IMR-90 (cell line): ENCODE measurements around the gene ZNF653. TPM values are rescaled to one million over a fixed set of nuclear protein-coding genes. Genes with fewer than 3 reads are reported as not detected.

Source experiments
- ATAC-seq: fragments of 200-7000 bp; cut with Tn5 transposase; 2 replicates; pipeline ENCODE4 v1.9.1; 2020; ENCODE audit warnings: low read depth, mild to moderate bottlenecking, moderate library complexity
- BruUV-seq: library from RNA; stranded (reverse); fragments of 400-500 nt; replicated peaks from 2 replicates; lab custom pipeline; 2021; lab: Mats Ljungman, UMichigan
- CTCF ChIA-PET: fragments of 300-600 bp; formaldehyde crosslinking; extraction: SDS; loops from one replicate; lab custom pipeline; 2021; ENCODE audit warnings: antibody characterized with exemption; lab: Yijun Ruan, JAX
- POLR2A ChIA-PET: fragments of 300-600 bp; sonication (Branson Sonifier 250); formaldehyde crosslinking; loops from one replicate; lab custom pipeline; 2022; ENCODE audit warnings: antibody characterized with exemption; ENCODE audit not compliant: unreplicated experiment; lab: Charles Lee
- DNase-seq: peaks from one replicate; pipeline ENCODE4 v3.0.0; 2013
- H2AFZ ChIP-seq: replicated peaks from 2 replicates; pipeline ENCODE3; 2013; ENCODE audit warnings: low read length, mild to moderate bottlenecking; ENCODE audit not compliant: poor library complexity
- H2AK5ac ChIP-seq: 2 replicates; pipeline ENCODE4 v1.6.1; 2013; ENCODE audit warnings: low read depth, low read length, inconsistent platforms
- H2AK9ac ChIP-seq: replicated peaks from 2 replicates; pipeline ENCODE3; 2013; ENCODE audit warnings: mild to moderate bottlenecking, low read depth, low read length, moderate library complexity; ENCODE audit not compliant: poor library complexity
- H2BK120ac ChIP-seq: 2 replicates; pipeline ENCODE4 v1.6.1; 2013; ENCODE audit warnings: low read depth, low read length, inconsistent platforms
- H2BK15ac ChIP-seq: 3 replicates; pipeline ENCODE4 v1.6.1; 2013; ENCODE audit warnings: low read depth, low read length, inconsistent platforms
- H2BK20ac ChIP-seq: 2 replicates; pipeline ENCODE4 v1.6.1; 2013; ENCODE audit warnings: low read depth, mild to moderate bottlenecking, inconsistent platforms, low read length, moderate library complexity
- H2BK5ac ChIP-seq: 2 replicates; pipeline ENCODE4 v1.6.1; 2013; ENCODE audit warnings: mild to moderate bottlenecking, low read depth, low read length, inconsistent platforms; ENCODE audit not compliant: poor library complexity, severe bottlenecking
- H3K14ac ChIP-seq: replicated peaks from 2 replicates; pipeline ENCODE4 v1.6.1; 2013; ENCODE audit warnings: low read depth, low read length, inconsistent platforms
- H3K18ac ChIP-seq: 2 replicates; pipeline ENCODE4 v1.6.1; 2013; ENCODE audit warnings: low read depth, low read length, control low read depth
- H3K23ac ChIP-seq: 2 replicates; pipeline ENCODE4 v1.6.1; 2013; ENCODE audit warnings: low read depth, low read length, inconsistent platforms
- H3K27ac ChIP-seq: 2 replicates; pipeline ENCODE4 v1.5.1; 2013; ENCODE audit warnings: mild to moderate bottlenecking, control low read depth, low read length; ENCODE audit not compliant: insufficient read depth
- H3K27me3 ChIP-seq: 2 replicates; pipeline ENCODE4 v1.6.1; 2013; ENCODE audit warnings: low read length; ENCODE audit not compliant: control insufficient read depth, insufficient read depth
- H3K36me3 ChIP-seq: 2 replicates; pipeline ENCODE4 v1.6.1; 2013; ENCODE audit warnings: low read length, mixed read lengths; ENCODE audit not compliant: control insufficient read depth, insufficient read depth
- H3K4ac ChIP-seq: 2 replicates; pipeline ENCODE4 v1.6.1; 2013; ENCODE audit warnings: low read depth, low read length, inconsistent platforms
- H3K4me1 ChIP-seq: 2 replicates; pipeline ENCODE4 v1.6.1; 2013; ENCODE audit warnings: low read length, mixed read lengths; ENCODE audit not compliant: control insufficient read depth, insufficient read depth
- H3K4me2 ChIP-seq: 2 replicates; pipeline ENCODE4 v1.6.1; 2013; ENCODE audit warnings: low read depth, mild to moderate bottlenecking, control low read depth, low read length, moderate library complexity
- H3K4me3 ChIP-seq: 2 replicates; pipeline ENCODE4 v1.5.1; 2013; ENCODE audit warnings: low read depth, mild to moderate bottlenecking, control low read depth, low read length, moderate library complexity; ENCODE audit not compliant: insufficient read depth
- H3K56ac ChIP-seq: 2 replicates; pipeline ENCODE4 v1.6.1; 2013; ENCODE audit warnings: low read length, inconsistent platforms; ENCODE audit not compliant: insufficient read depth; ENCODE audit errors: extremely low read depth
- H3K79me1 ChIP-seq, 2 experiments: 2 replicates each; pipeline ENCODE4 v1.6.1; 2013; ENCODE audit warnings: low read length in 2 of 2, inconsistent platforms in 1 of 2, low read depth in 1 of 2
- H3K9ac ChIP-seq: 2 replicates; pipeline ENCODE4 v1.6.1; 2013; ENCODE audit warnings: low read depth, low read length, control low read depth
- H3K9me1 ChIP-seq: 2 replicates; pipeline ENCODE4 v1.6.1; 2013; ENCODE audit warnings: low read length, inconsistent platforms; ENCODE audit not compliant: insufficient read depth
- H3K9me3 ChIP-seq: 2 replicates; pipeline ENCODE4 v1.6.1; 2013; ENCODE audit warnings: low read length; ENCODE audit not compliant: control insufficient read depth, insufficient read depth
- H4K20me1 ChIP-seq: 2 replicates; pipeline ENCODE4 v1.6.1; 2013; ENCODE audit warnings: low read length, inconsistent platforms; ENCODE audit not compliant: insufficient read depth
- H4K5ac ChIP-seq: 2 replicates; pipeline ENCODE4 v1.6.1; 2013; ENCODE audit warnings: mild to moderate bottlenecking, low read depth, low read length, control low read depth
- H4K8ac ChIP-seq, 2 experiments: 2 replicates each; pipeline ENCODE4 v1.6.1; 2013; ENCODE audit warnings: low read depth in 2 of 2, low read length in 2 of 2, control low read depth in 1 of 2, inconsistent platforms in 1 of 2
- H4K91ac ChIP-seq: 2 replicates; pipeline ENCODE4 v1.6.1; 2013; ENCODE audit warnings: low read depth, low read length, inconsistent platforms; ENCODE audit not compliant: insufficient read depth
- BHLHE40 ChIP-seq: fragments of 150-350 bp; IDR thresholded peaks from 2 replicates; pipeline ENCODE4 v1.6.1; 2016; ENCODE audit warnings: mild to moderate bottlenecking, low read depth, low read length
- CEBPB ChIP-seq: IDR thresholded peaks from 2 replicates; pipeline ENCODE4 v1.6.1; 2012; ENCODE audit warnings: low read depth, low read length, improper control_type of control experiment
- CHD1 ChIP-seq: IDR thresholded peaks from 2 replicates; pipeline ENCODE4 v1.6.1; 2012; ENCODE audit warnings: low read depth, low read length, improper control_type of control experiment
- MAFK ChIP-seq: IDR thresholded peaks from 2 replicates; pipeline ENCODE4 v1.6.1; 2012; ENCODE audit warnings: low read depth, low read length, improper control_type of control experiment
- MAZ ChIP-seq: IDR thresholded peaks from 2 replicates; pipeline ENCODE4 v1.6.1; 2012; ENCODE audit warnings: low read depth, mild to moderate bottlenecking, low read length, improper control_type of control experiment, moderate library complexity, borderline replicate concordance
- MXI1 ChIP-seq: IDR thresholded peaks from 2 replicates; pipeline ENCODE4 v1.6.1; 2012; ENCODE audit warnings: low read depth, mild to moderate bottlenecking, low read length, moderate library complexity, borderline replicate concordance
- NFE2L2 ChIP-seq: fragments of 150-350 bp; IDR thresholded peaks from 2 replicates; pipeline ENCODE4 v1.6.1; 2016; ENCODE audit warnings: low read depth, mild to moderate bottlenecking, low read length
- POLR2A ChIP-seq: IDR thresholded peaks from 2 replicates; pipeline ENCODE4 v1.6.1; 2012; ENCODE audit warnings: mild to moderate bottlenecking, low read depth, low read length
- RAD21 ChIP-seq: IDR thresholded peaks from 2 replicates; pipeline ENCODE4 v1.6.1; 2012; ENCODE audit warnings: low read length, improper control_type of control experiment
- RCOR1 ChIP-seq: IDR thresholded peaks from 2 replicates; pipeline ENCODE4 v1.6.1; 2012; ENCODE audit warnings: mild to moderate bottlenecking, low read length, improper control_type of control experiment; ENCODE audit not compliant: insufficient replicate concordance
- RFX5 ChIP-seq: IDR thresholded peaks from 2 replicates; pipeline ENCODE4 v1.8.0; 2012; ENCODE audit warnings: low read depth, mild to moderate bottlenecking, low read length, moderate library complexity
- SMC3 ChIP-seq: fragments of 150-350 bp; IDR thresholded peaks from 2 replicates; pipeline ENCODE4 v1.6.1; 2016; ENCODE audit warnings: low read depth, mild to moderate bottlenecking, antibody characterized with exemption, low read length, moderate library complexity
- WGBS, 2 experiments: methylation state at CpG; one replicate each; pipeline versions ENCODE4 v1.1.5 to v1.1.7; 2013; ENCODE audit warnings: missing lambda C conversion rate in 2 of 2; ENCODE audit not compliant: insufficient read length in 1 of 2; ENCODE audit errors: extremely low coverage in 2 of 2; 5-methylcytosine and 5-hydroxymethylcytosine counted together
- dilution Hi-C: fragments of 300-500 bp; cut with HindIII; formaldehyde crosslinking; loops from one replicate; pipeline ENCODE4 v1.14.3; 2018; ENCODE audit warnings: low sequenced_read_pairs; ENCODE audit not compliant: unreplicated experiment
- in situ Hi-C: fragments of 300-500 bp; cut with MboI; formaldehyde crosslinking; loops from 3 replicates; pipeline ENCODE4 v1.14.3; 2019; ENCODE audit warnings: low sequenced_read_pairs, inconsistent platforms, mixed read lengths
- intact Hi-C: fragments of 100-400 bp; cut with micrococcal nuclease; formaldehyde crosslinking; loops from 2 replicates; pipeline ENCODE4 v1.10.0; 2022
- polyA plus RNA-seq, 3 experiments: library from polyadenylated mRNA; depleted of rRNA; stranded (reverse); fragments of >200 nt; gene quantifications; 2 replicates each; pipeline ENCODE4 v1.2.3, GENCODE V29; 2012; ENCODE audit warnings: low replicate concordance in 1 of 3
- total RNA-seq: library from RNA; depleted of rRNA; stranded (reverse); fragments of >200 nt; gene quantifications from 2 replicates; pipeline ENCODE4 v1.2.3, GENCODE V29; 2012
- TF ChIP-seq, protein P1 (sequence below): fragments of 150-350 bp; IDR thresholded peaks from 2 replicates; pipeline ENCODE4 v1.6.1; 2017; ENCODE audit warnings: mild to moderate bottlenecking, antibody characterized with exemption, low read length, low read depth
- TF ChIP-seq, protein P2 (sequence below): fragments of 150-350 bp; IDR thresholded peaks from 2 replicates; pipeline ENCODE4 v1.6.1; 2016; ENCODE audit warnings: low read depth, mild to moderate bottlenecking, low read length, moderate library complexity, borderline replicate concordance

The ZNF653 gene
- total and polyA plus RNA-seq, 2 of the 4 experiments (the other 2 are of a cell fraction): 3.9 to 9.0 TPM

DNA sequence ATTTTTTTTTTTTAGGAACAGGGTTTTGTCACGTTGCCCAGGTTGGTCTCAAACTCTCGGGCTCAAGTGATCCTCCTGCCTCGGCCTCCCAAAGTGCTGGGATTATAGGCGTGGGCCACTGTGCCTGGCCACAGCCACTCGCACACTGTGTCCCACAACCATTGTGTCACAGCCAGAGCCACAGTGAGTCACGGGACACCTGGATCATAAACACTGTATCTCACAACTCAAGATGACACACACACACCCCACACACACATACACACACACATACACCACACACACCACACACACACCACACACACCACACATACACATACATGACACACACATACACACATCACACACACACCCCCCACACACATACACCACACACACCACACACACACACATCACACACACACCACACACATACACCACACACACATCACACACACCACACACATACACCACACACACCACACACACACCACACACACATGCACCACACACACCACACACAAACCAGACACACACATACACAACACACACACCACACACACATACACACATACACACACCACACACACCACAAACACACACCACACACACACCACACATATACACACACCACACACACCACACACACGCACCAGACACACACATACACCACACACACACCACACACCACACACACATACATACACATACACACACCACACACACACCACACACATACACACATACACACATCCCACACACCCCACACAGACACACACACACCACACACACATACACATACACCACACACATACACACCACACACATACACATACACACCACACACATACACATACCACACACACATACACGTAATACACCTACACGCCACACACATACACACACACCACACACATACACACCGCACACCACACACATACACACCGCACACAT is 41.0 kb downstream of the ZNF653 start:
- no peak overlapping the region for H2BK15ac ChIP-seq
- H2AFZ ChIP-seq: no peak overlapping the region
- H3K4ac ChIP-seq: no peak overlapping the region
- 77 to 100% methylated on average over 1 to 8 of the region's 11 CpGs for WGBS, 2 experiments
- no peak overlapping the region; the same call in 1 of the 2 replicates for H2AK5ac ChIP-seq
- H3K9me3 ChIP-seq: no peaks in the 10 kb centered on the region
- H3K4me1 ChIP-seq: no peaks in the 10 kb centered on the region
- H2AK9ac ChIP-seq: no peak overlapping the region
- no peak overlapping the region for H3K4me2 ChIP-seq
- H3K27me3 ChIP-seq: no peaks in the 10 kb centered on the region
- H2BK20ac ChIP-seq: no peak overlapping the region
- H3K23ac ChIP-seq: 0 out of 2 replicates have a peak overlapping the region, but pooled peaks have one; percentile 51
- H4K20me1 ChIP-seq: peaks cover 8% of the 10 kb centered on the region; the same call in 1 of the 2 replicates
- H2BK5ac ChIP-seq: peak overlapping the region; percentile 96
- no peak overlapping the region for H4K8ac ChIP-seq
- no peak overlapping the region for H3K4me3 ChIP-seq
- CTCF ChIA-PET: no interaction called here
- H3K14ac ChIP-seq: no peak overlapping the region; the same call in 1 of the 2 replicates
- no peak overlapping the region for H4K91ac ChIP-seq
- H3K18ac ChIP-seq: no peak overlapping the region
- in situ Hi-C loops: no loop called here
- no peak overlapping the region for H2BK120ac ChIP-seq
- H3K36me3 ChIP-seq: no peaks in the 10 kb centered on the region
- no peak overlapping the region for H4K5ac ChIP-seq
- H3K56ac ChIP-seq: no peak overlapping the region
- H3K79me1 ChIP-seq: no peaks in the 10 kb centered on the region
- no peak overlapping the region for H3K27ac ChIP-seq
- H3K9ac ChIP-seq: no peak overlapping the region
- POLR2A ChIA-PET: no interaction called here
- no TSS peak for BruUV-seq
- H3K9me1 ChIP-seq: peaks cover 9% of the 10 kb centered on the region
- ATAC-seq (no peak), DNase-seq (no peak)
- intact Hi-C loops: no loop called here
- dilution Hi-C loops: no loop called here
- TF ChIP-seq CHD1: no peak
- TF ChIP-seq MAZ: no peak
- no peak for TF ChIP-seq BHLHE40
- TF ChIP-seq SMC3: no peak
- no peak for TF ChIP-seq MXI1
- no peak for TF ChIP-seq RFX5
- TF ChIP-seq, protein P1, sequence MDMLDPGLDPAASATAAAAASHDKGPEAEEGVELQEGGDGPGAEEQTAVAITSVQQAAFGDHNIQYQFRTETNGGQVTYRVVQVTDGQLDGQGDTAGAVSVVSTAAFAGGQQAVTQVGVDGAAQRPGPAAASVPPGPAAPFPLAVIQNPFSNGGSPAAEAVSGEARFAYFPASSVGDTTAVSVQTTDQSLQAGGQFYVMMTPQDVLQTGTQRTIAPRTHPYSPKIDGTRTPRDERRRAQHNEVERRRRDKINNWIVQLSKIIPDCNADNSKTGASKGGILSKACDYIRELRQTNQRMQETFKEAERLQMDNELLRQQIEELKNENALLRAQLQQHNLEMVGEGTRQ: no peak
- no peak for TF ChIP-seq RCOR1
- no peak for TF ChIP-seq POLR2A
- TF ChIP-seq CEBPB: no peak
- no peak for TF ChIP-seq RAD21
- TF ChIP-seq MAFK: no peak
- TF ChIP-seq, protein P2, sequence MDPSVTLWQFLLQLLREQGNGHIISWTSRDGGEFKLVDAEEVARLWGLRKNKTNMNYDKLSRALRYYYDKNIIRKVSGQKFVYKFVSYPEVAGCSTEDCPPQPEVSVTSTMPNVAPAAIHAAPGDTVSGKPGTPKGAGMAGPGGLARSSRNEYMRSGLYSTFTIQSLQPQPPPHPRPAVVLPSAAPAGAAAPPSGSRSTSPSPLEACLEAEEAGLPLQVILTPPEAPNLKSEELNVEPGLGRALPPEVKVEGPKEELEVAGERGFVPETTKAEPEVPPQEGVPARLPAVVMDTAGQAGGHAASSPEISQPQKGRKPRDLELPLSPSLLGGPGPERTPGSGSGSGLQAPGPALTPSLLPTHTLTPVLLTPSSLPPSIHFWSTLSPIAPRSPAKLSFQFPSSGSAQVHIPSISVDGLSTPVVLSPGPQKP: no peak
- no peak for TF ChIP-seq NFE2L2
